ENCODE results near the gene ADAMTS12. TPM values are rescaled to one million over a fixed set of nuclear protein-coding genes. Genes with fewer than 3 reads are reported as not detected.

The ADAMTS12 gene
- total and polyA plus RNA-seq, 5 donors from 2014 or later = not detected

DNA sequence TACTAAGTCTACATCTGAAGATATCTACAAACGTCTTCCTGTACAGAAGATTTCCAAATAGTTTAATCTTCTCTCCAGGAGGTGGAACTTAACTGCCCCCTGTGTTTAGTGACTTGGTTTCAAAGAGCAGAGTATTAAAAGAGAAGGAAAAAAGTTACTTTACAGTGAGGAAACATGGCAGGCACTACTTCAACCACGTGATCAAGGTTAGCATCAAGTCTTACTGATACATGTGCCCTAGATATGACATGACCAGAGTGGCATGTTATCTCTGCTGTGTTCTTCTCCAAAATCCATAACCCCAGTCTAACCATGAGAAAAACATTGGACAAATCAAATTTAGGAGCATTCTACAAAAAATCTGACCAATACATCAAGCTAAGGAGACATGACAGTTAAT lies 125.8 kb downstream of the ADAMTS12 start:
- no peak for DNase-seq
- H3K27ac Mint-ChIP-seq = no peak overlapping the region
- H3K9me3 Mint-ChIP-seq = no peaks in the 10 kb centered on the region
- H3K27ac ChIP-seq (ENCODE audit: insufficient read depth, low read length, poor library complexity, severe bottlenecking) = no peak overlapping the region
- no peak overlapping the region for H3K4me3 Mint-ChIP-seq
- H3K27me3 Mint-ChIP-seq = peaks cover 5% of the 10 kb centered on the region
- H3K9me3 ChIP-seq (ENCODE audit: control insufficient read depth in 2 of 2, low read length in 2 of 2) = no peaks in the 10 kb centered on the region
- H3K27me3 ChIP-seq (ENCODE audit: control insufficient read depth, insufficient read depth, low read length) = peaks cover 3% of the 10 kb centered on the region
- no peaks in the 10 kb centered on the region for H3K36me3 Mint-ChIP-seq
- H3K4me1 Mint-ChIP-seq = no peaks in the 10 kb centered on the region
- H3K36me3 ChIP-seq (ENCODE audit: control insufficient read depth, insufficient read depth, low read length) = no peaks in the 10 kb centered on the region
- no peak overlapping the region for H3K4me3 ChIP-seq (ENCODE audit: low read depth, low read length)
- no peaks in the 10 kb centered on the region for H3K4me1 ChIP-seq (ENCODE audit: control insufficient read depth, insufficient read depth, low read length, poor library complexity, severe bottlenecking)
- ATAC-seq (ENCODE audit: low read depth in 2 of 2) = no peak

DNA sequence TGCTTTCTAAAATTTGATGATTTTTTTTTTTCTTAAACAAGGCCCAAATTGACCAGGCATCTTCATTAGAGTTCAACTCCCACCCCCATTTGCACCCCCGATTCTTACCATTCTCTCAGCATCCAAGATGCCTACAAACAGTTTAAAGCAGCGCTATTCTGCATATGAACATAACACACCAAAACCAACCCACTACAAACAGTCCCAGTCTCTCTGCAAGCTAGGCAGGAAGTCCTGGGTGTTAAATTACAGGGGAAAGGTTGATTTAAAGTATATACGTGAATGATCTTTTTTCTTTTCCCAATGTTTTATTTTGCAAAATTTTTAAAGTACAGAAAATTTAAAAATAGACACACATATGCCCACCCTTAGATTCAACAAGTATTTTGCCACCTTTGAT lies 127.0 kb downstream of the ADAMTS12 start:
- DNase-seq = no peak
- Mint-ChIP-seq H3K4me1 (no peaks in the 10 kb centered on the region), H3K4me3 (no peak overlapping the region), H3K27me3 (no peaks in the 10 kb centered on the region), H3K9me3 (no peaks in the 10 kb centered on the region), H3K27ac (no peak overlapping the region), H3K36me3 (no peaks in the 10 kb centered on the region)
- Histone ChIP-seq H3K4me1 (ENCODE audit: control insufficient read depth, insufficient read depth, low read length, poor library complexity, severe bottlenecking) (no peaks in the 10 kb centered on the region), H3K36me3 (ENCODE audit: control insufficient read depth, insufficient read depth, low read length) (no peaks in the 10 kb centered on the region), H3K27me3 (ENCODE audit: control insufficient read depth, insufficient read depth, low read length) (peaks cover 3% of the 10 kb centered on the region), H3K27ac (ENCODE audit: insufficient read depth, low read length, poor library complexity, severe bottlenecking) (no peak overlapping the region), H3K9me3 (ENCODE audit: control insufficient read depth in 2 of 2, low read length in 2 of 2) (no peaks in the 10 kb centered on the region), H3K4me3 (ENCODE audit: low read depth, low read length) (no peak overlapping the region)
- ATAC-seq (ENCODE audit: low read depth in 2 of 2) = no peak

DNA sequence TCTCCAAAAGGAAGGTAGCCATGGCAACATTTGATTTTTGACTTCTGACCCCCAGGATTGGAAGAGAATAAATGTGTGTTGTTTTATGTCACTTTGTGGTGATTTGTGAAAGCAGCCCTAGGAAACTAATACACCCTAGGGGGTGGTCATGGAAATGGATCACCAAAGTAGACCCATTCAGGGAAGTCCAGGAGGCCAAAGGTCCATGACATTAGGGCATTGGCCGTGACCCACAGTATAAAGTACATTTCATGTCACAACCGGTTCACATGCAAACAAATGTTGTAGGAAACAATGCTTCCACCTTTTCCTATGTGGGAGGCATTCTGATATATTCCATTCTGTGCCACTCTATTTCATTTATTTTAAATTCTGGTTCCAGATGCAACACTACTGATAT lies 128.4 kb downstream of the ADAMTS12 start:
- H3K36me3 Mint-ChIP-seq = no peaks in the 10 kb centered on the region
- no peak for DNase-seq
- no peaks in the 10 kb centered on the region for H3K9me3 ChIP-seq (ENCODE audit: control insufficient read depth in 2 of 2, low read length in 2 of 2)
- no peaks in the 10 kb centered on the region for H3K36me3 ChIP-seq (ENCODE audit: control insufficient read depth, insufficient read depth, low read length)
- H3K27me3 ChIP-seq (ENCODE audit: control insufficient read depth, insufficient read depth, low read length) = peaks cover 3% of the 10 kb centered on the region
- H3K4me3 ChIP-seq (ENCODE audit: low read depth, low read length) = no peak overlapping the region
- no peaks in the 10 kb centered on the region for H3K4me1 ChIP-seq (ENCODE audit: control insufficient read depth, insufficient read depth, low read length, poor library complexity, severe bottlenecking)
- H3K9me3 Mint-ChIP-seq = peaks cover 0 to 3% (median 0%) of the 10 kb centered on the region in 7 donors
- no peaks in the 10 kb centered on the region for H3K27me3 Mint-ChIP-seq
- ATAC-seq (ENCODE audit: low read depth in 2 of 2) = no peak
- H3K4me1 Mint-ChIP-seq = no peaks in the 10 kb centered on the region
- no peak overlapping the region for H3K27ac ChIP-seq (ENCODE audit: insufficient read depth, low read length, poor library complexity, severe bottlenecking)
- H3K27ac Mint-ChIP-seq = no peak overlapping the region
- no peak overlapping the region for H3K4me3 Mint-ChIP-seq

DNA sequence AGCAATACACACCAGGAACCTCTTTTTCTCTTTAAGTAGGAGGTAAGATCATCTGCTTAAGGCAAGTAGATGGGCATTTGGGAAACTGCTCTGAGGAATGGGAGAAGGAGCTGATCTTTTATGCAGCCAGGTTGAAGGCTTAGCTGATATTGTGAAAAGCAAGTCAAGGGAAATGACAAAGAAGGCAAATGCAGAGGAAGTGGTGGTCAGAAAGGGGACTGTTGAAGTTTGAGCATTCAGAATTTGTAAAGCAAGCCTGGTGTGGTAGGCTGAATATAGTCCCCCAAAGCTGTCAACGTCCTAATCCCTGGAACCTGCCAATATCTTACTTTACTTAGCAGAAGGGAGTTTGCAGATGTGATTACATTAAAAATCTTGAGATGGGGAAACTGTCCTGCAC lies 128.9 kb downstream of the ADAMTS12 start:
- Histone ChIP-seq H3K36me3 (ENCODE audit: control insufficient read depth, insufficient read depth, low read length) (no peaks in the 10 kb centered on the region), H3K4me1 (ENCODE audit: control insufficient read depth, insufficient read depth, low read length, poor library complexity, severe bottlenecking) (no peaks in the 10 kb centered on the region), H3K9me3 (ENCODE audit: control insufficient read depth in 2 of 2, low read length in 2 of 2) (no peaks in the 10 kb centered on the region), H3K27ac (ENCODE audit: insufficient read depth, low read length, poor library complexity, severe bottlenecking) (no peak overlapping the region), H3K27me3 (ENCODE audit: control insufficient read depth, insufficient read depth, low read length) (peaks cover 3% of the 10 kb centered on the region), H3K4me3 (ENCODE audit: low read depth, low read length) (no peak overlapping the region)
- DNase-seq = no peak
- H3K27me3 Mint-ChIP-seq = no peaks in the 10 kb centered on the region
- H3K9me3 Mint-ChIP-seq = peaks cover 0 to 3% (median 0%) of the 10 kb centered on the region in 7 donors
- ATAC-seq (ENCODE audit: low read depth in 2 of 2) = no peak
- no peak overlapping the region for H3K4me3 Mint-ChIP-seq
- no peaks in the 10 kb centered on the region for H3K4me1 Mint-ChIP-seq
- H3K27ac Mint-ChIP-seq = no peak overlapping the region
- H3K36me3 Mint-ChIP-seq = no peaks in the 10 kb centered on the region

DNA sequence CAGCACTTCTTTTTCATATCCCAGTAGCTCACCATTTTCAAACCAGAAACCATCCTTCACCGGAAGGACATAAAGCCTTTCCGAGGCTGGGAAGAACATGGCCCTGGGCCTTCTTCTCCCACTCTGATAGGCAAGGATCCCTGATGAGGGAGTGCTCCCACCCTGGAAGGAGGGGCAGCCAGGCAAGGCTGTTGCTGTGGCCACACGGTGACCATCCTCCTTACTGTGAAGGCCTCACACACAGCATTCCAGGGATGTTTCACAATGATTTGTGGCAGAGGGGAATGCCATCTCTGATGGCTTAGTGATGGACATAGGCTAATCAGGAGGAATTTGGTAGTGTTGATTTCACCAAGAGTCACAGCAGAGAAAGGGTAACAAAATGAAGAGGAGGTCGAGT lies 130.7 kb downstream of the ADAMTS12 start:
- H3K9me3 ChIP-seq (ENCODE audit: control insufficient read depth in 2 of 2, low read length in 2 of 2) = no peaks in the 10 kb centered on the region
- Mint-ChIP-seq H3K4me1 (no peaks in the 10 kb centered on the region), H3K9me3 (peaks cover 0 to 3% (median 0%) of the 10 kb centered on the region in 7 donors)

DNA sequence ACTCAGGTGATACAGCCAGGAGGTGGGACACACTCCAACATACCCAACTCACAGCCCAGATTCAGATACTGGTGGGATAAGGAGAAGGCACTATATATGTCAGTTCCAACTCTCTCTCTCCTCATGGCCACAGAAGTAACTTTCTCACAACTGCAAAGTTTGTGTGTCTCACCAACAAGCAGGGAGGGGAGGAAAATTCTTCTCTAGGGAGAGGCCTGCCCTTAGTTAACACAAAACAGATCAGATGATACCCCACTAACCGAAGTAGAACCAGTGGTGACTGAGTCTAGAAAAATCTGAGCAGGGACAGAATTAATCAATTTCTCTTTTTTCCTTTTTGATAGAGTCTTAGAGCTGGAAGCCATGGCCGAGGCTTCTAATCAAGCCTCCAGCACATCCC lies 133.1 kb downstream of the ADAMTS12 start:
- Histone ChIP-seq H3K27ac (ENCODE audit: insufficient read depth, low read length, poor library complexity, severe bottlenecking) (no peak overlapping the region), H3K27me3 (ENCODE audit: control insufficient read depth, insufficient read depth, low read length) (no peaks in the 10 kb centered on the region), H3K4me3 (ENCODE audit: low read depth, low read length) (no peak overlapping the region), H3K36me3 (ENCODE audit: control insufficient read depth, insufficient read depth, low read length) (no peaks in the 10 kb centered on the region), H3K9me3 (ENCODE audit: control insufficient read depth in 2 of 2, low read length in 2 of 2) (no peaks in the 10 kb centered on the region), H3K4me1 (ENCODE audit: control insufficient read depth, insufficient read depth, low read length, poor library complexity, severe bottlenecking) (no peaks in the 10 kb centered on the region)
- DNase-seq (no peak), ATAC-seq (ENCODE audit: low read depth in 2 of 2) (no peak)
- no peak overlapping the region for H3K27ac Mint-ChIP-seq
- H3K4me1 Mint-ChIP-seq = no peaks in the 10 kb centered on the region
- no peaks in the 10 kb centered on the region for H3K36me3 Mint-ChIP-seq
- H3K27me3 Mint-ChIP-seq = no peaks in the 10 kb centered on the region
- H3K4me3 Mint-ChIP-seq = no peak overlapping the region
- H3K9me3 Mint-ChIP-seq = peaks cover 0 to 3% (median 0%) of the 10 kb centered on the region in 7 donors

More for the DNA sequence above, 130.7 kb downstream of the ADAMTS12 start:
- Histone ChIP-seq H3K36me3 (ENCODE audit: control insufficient read depth, insufficient read depth, low read length) (no peaks in the 10 kb centered on the region), H3K27ac (ENCODE audit: insufficient read depth, low read length, poor library complexity, severe bottlenecking) (no peak overlapping the region), H3K4me1 (ENCODE audit: control insufficient read depth, insufficient read depth, low read length, poor library complexity, severe bottlenecking) (no peaks in the 10 kb centered on the region), H3K4me3 (ENCODE audit: low read depth, low read length) (no peak overlapping the region), H3K27me3 (ENCODE audit: control insufficient read depth, insufficient read depth, low read length) (peaks cover 1% of the 10 kb centered on the region)
- H3K27me3 Mint-ChIP-seq = no peaks in the 10 kb centered on the region
- H3K27ac Mint-ChIP-seq = no peak overlapping the region
- H3K4me3 Mint-ChIP-seq = no peak overlapping the region
- DNase-seq = no peak
- no peak for ATAC-seq (ENCODE audit: low read depth in 2 of 2)
- H3K36me3 Mint-ChIP-seq = no peaks in the 10 kb centered on the region

DNA sequence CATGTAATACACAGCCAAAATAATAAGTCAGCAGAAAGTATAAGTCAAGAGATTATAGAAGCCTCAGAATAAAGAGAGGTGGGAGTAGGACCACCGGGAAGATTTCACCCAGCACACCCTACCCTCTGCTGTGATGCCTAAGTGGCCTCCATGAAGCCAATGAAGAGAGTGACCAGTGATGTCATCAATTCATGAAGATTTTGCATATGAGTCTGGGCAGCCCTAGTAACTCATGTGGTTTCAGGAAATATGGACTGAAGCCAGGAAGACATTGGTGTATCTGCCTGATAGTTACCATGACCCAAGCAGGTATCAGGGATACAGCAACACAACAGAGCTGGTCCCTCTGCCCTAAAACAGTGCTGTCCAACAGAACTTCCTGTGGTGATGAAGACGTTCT lies 135.3 kb downstream of the ADAMTS12 start:
- Mint-ChIP-seq H3K36me3 (no peaks in the 10 kb centered on the region), H3K27ac (no peak overlapping the region), H3K4me3 (no peak overlapping the region), H3K9me3 (peaks cover 0 to 3% (median 0%) of the 10 kb centered on the region in 7 donors), H3K4me1 (no peaks in the 10 kb centered on the region), H3K27me3 (no peaks in the 10 kb centered on the region)
- Histone ChIP-seq H3K27me3 (ENCODE audit: control insufficient read depth, insufficient read depth, low read length) (no peaks in the 10 kb centered on the region), H3K4me3 (ENCODE audit: low read depth, low read length) (no peak overlapping the region), H3K36me3 (ENCODE audit: control insufficient read depth, insufficient read depth, low read length) (no peaks in the 10 kb centered on the region), H3K4me1 (ENCODE audit: control insufficient read depth, insufficient read depth, low read length, poor library complexity, severe bottlenecking) (no peaks in the 10 kb centered on the region), H3K27ac (ENCODE audit: insufficient read depth, low read length, poor library complexity, severe bottlenecking) (no peak overlapping the region), H3K9me3 (ENCODE audit: control insufficient read depth in 2 of 2, low read length in 2 of 2) (no peaks in the 10 kb centered on the region)
- ATAC-seq (ENCODE audit: low read depth in 2 of 2) = no peak
- DNase-seq = no peak

DNA sequence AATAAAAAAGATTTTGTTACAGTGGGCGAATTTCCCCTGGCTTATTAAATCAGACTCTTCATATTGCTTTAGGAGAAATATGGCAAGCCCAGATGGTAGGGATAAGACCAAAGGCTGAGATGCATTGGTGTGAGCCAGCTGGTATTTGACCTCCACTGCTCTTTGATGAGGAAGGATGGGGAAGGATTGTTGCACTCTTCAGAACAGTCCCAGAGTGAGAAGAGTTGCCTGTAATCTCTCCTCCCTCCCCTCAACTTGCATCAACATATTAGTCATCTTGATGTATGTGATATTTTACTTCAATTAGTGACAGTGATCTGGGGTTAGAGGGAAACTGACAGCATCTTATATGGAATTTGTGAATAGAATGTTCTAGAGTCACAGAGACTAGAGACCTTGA lies 136.6 kb downstream of the ADAMTS12 start:
- ATAC-seq (ENCODE audit: low read depth in 2 of 2) (no peak), DNase-seq (no peak)
- H3K36me3 ChIP-seq (ENCODE audit: control insufficient read depth, insufficient read depth, low read length) = no peaks in the 10 kb centered on the region
- no peak overlapping the region for H3K27ac Mint-ChIP-seq
- no peak overlapping the region for H3K4me3 Mint-ChIP-seq
- H3K27ac ChIP-seq (ENCODE audit: insufficient read depth, low read length, poor library complexity, severe bottlenecking) = no peak overlapping the region
- H3K27me3 Mint-ChIP-seq = no peaks in the 10 kb centered on the region
- H3K27me3 ChIP-seq (ENCODE audit: control insufficient read depth, insufficient read depth, low read length) = no peaks in the 10 kb centered on the region
- H3K36me3 Mint-ChIP-seq = no peaks in the 10 kb centered on the region
- no peaks in the 10 kb centered on the region for H3K9me3 ChIP-seq (ENCODE audit: control insufficient read depth in 2 of 2, low read length in 2 of 2)
- H3K4me3 ChIP-seq (ENCODE audit: low read depth, low read length) = no peak overlapping the region
- H3K9me3 Mint-ChIP-seq = peaks cover 0 to 3% (median 0%) of the 10 kb centered on the region in 7 donors
- no peaks in the 10 kb centered on the region for H3K4me1 ChIP-seq (ENCODE audit: control insufficient read depth, insufficient read depth, low read length, poor library complexity, severe bottlenecking)
- H3K4me1 Mint-ChIP-seq = no peaks in the 10 kb centered on the region

All from CD4-positive, CD25-positive, alpha-beta regulatory T cell (primary cell).